Body of pancreas (tissue), 4 donors: Measurements from ENCODE around the gene SPATA19.

Source experiments
- CTCF ChIP-seq, 7 experiments: fragments of 450-650 bp in 4 of 7; fragments of 200-600 bp in 3 of 7; sonication (generic) in 3 of 7; IDR thresholded peaks; one replicate each; pipeline ENCODE4 v1.5.1; 2016 to 2019; ENCODE audit warnings: antibody characterized with exemption in 7 of 7
- POLR2A ChIP-seq, 3 donors: fragments of 450-650 bp; IDR thresholded peaks; one replicate each; pipeline ENCODE4 v1.6.1; 2016; ENCODE audit warnings: antibody characterized with exemption in 3 of 3, mild to moderate bottlenecking in 2 of 3

- TF ChIP-seq POLR2A (IDR thresholded peaks at IDR 0.05), result no peak
- no peak for TF ChIP-seq CTCF (IDR thresholded peaks at IDR 0.05)
Observed at GRCh38 chr11:133892126-133892525, 46.8 kb upstream of the SPATA19 start.
